ENCODE results near the gene TTYH3. TPM values are rescaled to one million over a fixed set of nuclear protein-coding genes. Genes with fewer than 3 reads are reported as not detected.

Gene TTYH3
- total RNA-seq, 1 experiment from 2014 or later: 20.9 TPM

DNA sequence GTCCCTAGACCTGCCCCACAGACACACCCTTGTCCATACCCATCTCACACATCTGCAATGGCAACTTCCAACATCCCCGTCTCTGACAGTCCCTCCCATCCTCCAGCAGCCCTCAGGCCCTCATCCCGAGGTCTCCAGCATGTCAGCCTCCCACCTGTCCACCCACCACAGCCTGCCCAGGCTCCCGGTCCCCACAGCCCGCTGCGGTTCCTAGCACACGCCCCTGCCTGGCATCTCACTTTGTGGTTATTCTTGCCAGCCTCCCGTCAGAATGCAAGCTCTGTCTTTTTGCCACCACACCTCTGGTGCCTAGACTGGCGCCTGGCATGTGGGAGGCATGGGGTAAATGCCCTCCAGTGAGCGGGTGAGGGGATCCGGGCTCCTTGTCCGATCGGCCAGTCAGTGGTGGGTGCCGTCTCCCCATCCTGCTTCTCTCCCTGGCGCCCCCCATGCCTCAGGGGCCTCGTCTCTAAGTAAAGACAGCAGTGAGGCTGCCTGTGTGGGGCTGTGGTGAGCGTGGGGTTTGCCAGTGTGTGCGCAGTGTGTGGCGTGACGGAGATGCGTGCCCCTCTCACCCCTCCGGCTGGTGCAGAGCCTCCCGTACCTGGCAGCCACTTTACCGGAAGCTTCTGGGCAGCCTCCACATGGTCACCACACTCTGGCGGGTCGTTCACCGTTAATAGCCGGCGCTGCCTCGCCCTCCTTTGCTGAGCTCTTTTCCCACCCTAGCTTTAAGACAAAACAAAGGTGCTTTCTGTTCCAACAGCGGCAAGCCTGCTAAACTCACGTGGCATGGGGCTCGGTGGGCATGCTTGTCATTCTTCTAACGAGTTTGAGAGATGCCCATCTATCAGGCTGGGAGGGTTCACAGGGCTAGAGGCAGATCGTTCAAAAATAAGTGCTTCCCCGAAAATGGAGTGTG is 28.5 kb upstream of the TTYH3 start:
- no TSS peak for BruUV-seq (replicated peaks)
- TF ChIP-seq, protein P1, sequence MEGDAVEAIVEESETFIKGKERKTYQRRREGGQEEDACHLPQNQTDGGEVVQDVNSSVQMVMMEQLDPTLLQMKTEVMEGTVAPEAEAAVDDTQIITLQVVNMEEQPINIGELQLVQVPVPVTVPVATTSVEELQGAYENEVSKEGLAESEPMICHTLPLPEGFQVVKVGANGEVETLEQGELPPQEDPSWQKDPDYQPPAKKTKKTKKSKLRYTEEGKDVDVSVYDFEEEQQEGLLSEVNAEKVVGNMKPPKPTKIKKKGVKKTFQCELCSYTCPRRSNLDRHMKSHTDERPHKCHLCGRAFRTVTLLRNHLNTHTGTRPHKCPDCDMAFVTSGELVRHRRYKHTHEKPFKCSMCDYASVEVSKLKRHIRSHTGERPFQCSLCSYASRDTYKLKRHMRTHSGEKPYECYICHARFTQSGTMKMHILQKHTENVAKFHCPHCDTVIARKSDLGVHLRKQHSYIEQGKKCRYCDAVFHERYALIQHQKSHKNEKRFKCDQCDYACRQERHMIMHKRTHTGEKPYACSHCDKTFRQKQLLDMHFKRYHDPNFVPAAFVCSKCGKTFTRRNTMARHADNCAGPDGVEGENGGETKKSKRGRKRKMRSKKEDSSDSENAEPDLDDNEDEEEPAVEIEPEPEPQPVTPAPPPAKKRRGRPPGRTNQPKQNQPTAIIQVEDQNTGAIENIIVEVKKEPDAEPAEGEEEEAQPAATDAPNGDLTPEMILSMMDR (IDR thresholded peaks at IDR 0.05; ENCODE audit: unreplicated experiment): no peak
- Mint-ChIP-seq H3K4me3 (ENCODE audit: unreplicated experiment) (no peak overlapping the region), H3K27ac (ENCODE audit: low read depth, unreplicated experiment) (no peak overlapping the region), H3K4me1 (ENCODE audit: insufficient read depth, unreplicated experiment) (peaks cover 14% of the 10 kb centered on the region), H3K27me3 (ENCODE audit: insufficient read depth, unreplicated experiment) (no peaks in the 10 kb centered on the region), H3K9me3 (ENCODE audit: unreplicated experiment) (no peaks in the 10 kb centered on the region), H3K36me3 (ENCODE audit: insufficient read depth, unreplicated experiment) (peaks cover 46% of the 10 kb centered on the region)
- DNase-seq (ENCODE audit: unreplicated experiment): no peak
- ChIA-PET POLR2A (interaction anchor here (1.0 kb wide), 1 partner anchor 11 kb away, joined by 3 read pairs; no protein-coding TSS in a partner anchor), CTCF (interaction anchor here (0.7 to 0.9 kb wide), 2 partner anchors 9 to 28 kb away, joined by 4 read pairs; no protein-coding TSS in a partner anchor)
- intact Hi-C loops (cut with micrococcal nuclease): no loop called here

GRCh38 chr7:2604608-2605174 is 27.1 kb upstream of the TTYH3 start:
- no peak overlapping the region for H3K27ac Mint-ChIP-seq (ENCODE audit: low read depth, unreplicated experiment)
- no TSS peak for BruUV-seq (replicated peaks)
- ChIA-PET CTCF (interaction anchor here (1.6 kb wide), 1 partner anchor 154 kb away, joined by 3 read pairs; no protein-coding TSS in a partner anchor), POLR2A (no interaction called here)
- H3K27me3 Mint-ChIP-seq (ENCODE audit: insufficient read depth, unreplicated experiment): no peaks in the 10 kb centered on the region
- H3K36me3 Mint-ChIP-seq (ENCODE audit: insufficient read depth, unreplicated experiment): peaks cover 34% of the 10 kb centered on the region
- H3K4me1 Mint-ChIP-seq (ENCODE audit: insufficient read depth, unreplicated experiment): peaks cover 14% of the 10 kb centered on the region
- H3K4me3 Mint-ChIP-seq (ENCODE audit: unreplicated experiment): no peak overlapping the region
- TF ChIP-seq, protein P1 (IDR thresholded peaks at IDR 0.05; ENCODE audit: unreplicated experiment): no peak
- H3K9me3 Mint-ChIP-seq (ENCODE audit: unreplicated experiment): no peaks in the 10 kb centered on the region
- intact Hi-C loops (cut with micrococcal nuclease): no loop called here
- DNase-seq (ENCODE audit: unreplicated experiment): no peak

DNA sequence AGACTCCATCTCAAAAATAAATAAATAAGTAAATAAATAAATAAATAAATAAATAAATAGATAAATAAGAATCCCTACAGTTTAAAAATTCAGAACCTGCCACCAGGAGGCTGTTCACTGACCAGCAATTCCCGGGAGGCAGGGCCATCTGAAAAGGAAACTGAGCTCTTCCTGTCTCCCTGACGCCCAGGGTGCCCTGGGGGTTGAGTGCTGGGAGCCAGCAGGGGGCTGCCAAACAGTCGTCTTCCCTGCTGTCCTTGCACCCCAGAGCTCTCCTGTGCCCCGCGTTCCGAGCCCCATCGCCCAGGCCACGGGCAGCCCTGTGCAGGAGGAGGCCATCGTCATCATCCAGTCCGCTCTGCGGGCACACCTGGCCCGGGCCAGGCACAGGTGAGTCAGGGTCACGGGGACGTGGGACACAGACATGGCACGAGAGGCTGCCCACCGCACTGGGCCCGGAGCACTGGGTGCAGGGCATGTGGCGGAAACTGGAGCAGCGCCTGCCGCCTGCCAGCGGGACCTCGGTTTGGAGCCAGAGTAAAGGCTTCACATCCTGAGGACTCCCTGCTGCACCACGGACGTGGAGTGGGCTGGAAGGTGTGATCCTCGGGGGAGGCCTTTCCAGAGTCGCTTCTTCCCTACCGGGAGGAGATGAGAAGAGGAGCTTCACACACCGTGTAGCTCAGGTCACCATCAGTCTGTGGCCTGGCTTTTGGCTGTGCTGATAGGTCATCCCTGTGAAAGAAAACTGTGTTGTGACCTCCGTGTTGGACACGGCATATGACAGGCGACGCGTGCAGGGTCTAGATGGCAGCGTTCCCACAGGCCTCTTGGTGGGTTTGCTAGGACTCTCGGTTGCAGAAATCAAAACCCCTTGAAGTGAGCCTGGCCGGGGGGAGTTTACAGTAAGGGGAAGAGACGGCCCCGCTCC is 25.9 kb upstream of the TTYH3 start:
- Mint-ChIP-seq H3K36me3 (ENCODE audit: insufficient read depth, unreplicated experiment) (peaks cover 24% of the 10 kb centered on the region), H3K9me3 (ENCODE audit: unreplicated experiment) (no peaks in the 10 kb centered on the region), H3K4me3 (ENCODE audit: unreplicated experiment) (no peak overlapping the region), H3K27ac (ENCODE audit: low read depth, unreplicated experiment) (no peak overlapping the region), H3K4me1 (ENCODE audit: insufficient read depth, unreplicated experiment) (peaks cover 14% of the 10 kb centered on the region), H3K27me3 (ENCODE audit: insufficient read depth, unreplicated experiment) (no peaks in the 10 kb centered on the region)
- no peak for DNase-seq (ENCODE audit: unreplicated experiment)
- POLR2A ChIA-PET: interaction anchor here (0.9 kb wide), 1 partner anchor 9 kb away, joined by 4 read pairs; no protein-coding TSS in a partner anchor
- BruUV-seq (replicated peaks): no TSS peak
- intact Hi-C loops (cut with micrococcal nuclease): no loop called here
- CTCF ChIA-PET: interaction anchor here (0.7 to 1.6 kb wide), 3 partner anchors 14 to 155 kb away, joined by 3 to 4 read pairs (median 3); no protein-coding TSS in a partner anchor
- TF ChIP-seq, protein P1 (IDR thresholded peaks at IDR 0.05; ENCODE audit: unreplicated experiment): no peak

All from MCF 10A (cell line).